GM21423 (cell line): ENCODE measurements around the gene GNG12.

Experiments
- ATAC-seq: cut with Tn5 transposase; IDR thresholded peaks from one replicate; pipeline ENCODE4 v1.9.1; 2021; ENCODE audit warnings: mild to moderate bottlenecking, moderate library complexity; ENCODE audit not compliant: unreplicated experiment

Gene GNG12

GRCh38 chr1:67788238-67788790, 45.0 kb downstream of the GNG12 start:
- no peak for ATAC-seq

GRCh38 chr1:67787746-67788145, 45.5 kb downstream of the GNG12 start:
- no peak for ATAC-seq

- no peak for ATAC-seq
These were observed 47.2 kb downstream of the GNG12 start for GRCh38 chr1:67785847-67786753.

GRCh38 chr1:67784545-67785186, 48.6 kb downstream of the GNG12 start:
- no peak for ATAC-seq

- ATAC-seq, result no peak
These were observed 52.6 kb downstream of the GNG12 start for GRCh38 chr1:67780637-67781036.

GRCh38 chr1:67777440-67777839, 55.8 kb downstream of the GNG12 start:
- no peak for ATAC-seq

GRCh38 chr1:67777016-67777415, 56.3 kb downstream of the GNG12 start:
- ATAC-seq, result no peak

GRCh38 chr1:67773462-67773861, 59.8 kb downstream of the GNG12 start:
- ATAC-seq, result no peak

- no peak for ATAC-seq
These were observed 61.5 kb downstream of the GNG12 start for GRCh38 chr1:67771749-67772148.

- no peak for ATAC-seq
These were observed 62.1 kb downstream of the GNG12 start for GRCh38 chr1:67771152-67771551.

GRCh38 chr1:67769633-67770256, 63.5 kb downstream of the GNG12 start:
- no peak for ATAC-seq

GRCh38 chr1:67768480-67768879, 64.8 kb downstream of the GNG12 start:
- ATAC-seq, result no peak

- ATAC-seq, result no peak
These were observed 66.0 kb downstream of the GNG12 start for GRCh38 chr1:67767103-67767782.

GRCh38 chr1:67766141-67766978, 66.9 kb downstream of the GNG12 start:
- ATAC-seq, result no peak

- ATAC-seq, result no peak
These were observed 68.6 kb downstream of the GNG12 start for GRCh38 chr1:67764633-67765032.

- ATAC-seq, result no peak
These were observed 71.5 kb downstream of the GNG12 start for GRCh38 chr1:67761730-67762129.

GRCh38 chr1:67761091-67761490, 72.2 kb downstream of the GNG12 start:
- ATAC-seq, result no peak

GRCh38 chr1:67760030-67760821, 73.0 kb downstream of the GNG12 start:
- peak; percentile 99 for ATAC-seq

GRCh38 chr1:67759692-67760029, 73.6 kb downstream of the GNG12 start:
- ATAC-seq, result peak; percentile 17
